ENCODE measurements around the gene CASS4.

GRCh38 chr20:56372850-56373249, 39.2 kb upstream of the CASS4 start:
- TF ChIP-seq CTCF (IDR thresholded peaks at IDR 0.05 in 2 of 3, conservative IDR thresholded peaks at IDR 0.05 in 1 of 3; ENCODE audit: borderline replicate concordance in 1 of 3, insufficient read depth in 1 of 3, low read depth in 2 of 3, low read length in 2 of 3) (no peak), REST (IDR thresholded peaks at IDR 0.05; ENCODE audit: low read depth) (no peak), FOSL1 (IDR thresholded peaks at IDR 0.05; ENCODE audit: low read depth) (no peak), TCF7L2 (IDR thresholded peaks at IDR 0.05; ENCODE audit: borderline replicate concordance, extremely low read depth, insufficient read depth, insufficient read length) (no peak), RAD21 (IDR thresholded peaks at IDR 0.05; ENCODE audit: low read depth) (no peak), CEBPB (IDR thresholded peaks at IDR 0.05; ENCODE audit: low read depth) (no peak), POLR2AphosphoS5 (IDR thresholded peaks at IDR 0.05; ENCODE audit: low read depth, low read length) (no peak), POLR2A (IDR thresholded peaks at IDR 0.05; ENCODE audit: borderline replicate concordance, extremely low read depth, insufficient read depth, insufficient read length) (no peak), EZH2phosphoT487 (IDR thresholded peaks at IDR 0.05; ENCODE audit: borderline replicate concordance) (no peak)

Measured in HCT116 (cell line).